GM12878 (cell line): ENCODE data around the gene KIRREL1. TPM values are rescaled to one million over a fixed set of nuclear protein-coding genes. Genes with fewer than 3 reads are reported as not detected.

Source experiments
- ATAC-seq: fragments of 200-7000 bp; cut with Tn5 transposase; 3 replicates; pipeline ENCODE4 v1.9.1; 2020; ENCODE audit warnings: mild to moderate bottlenecking, moderate library complexity
- BruUV-seq: library from RNA; stranded (reverse); fragments of 400-500 nt; replicated peaks from 2 replicates; lab custom pipeline; 2021; lab: Mats Ljungman, UMichigan
- CTCF ChIA-PET: fragments of 300-600 bp; sonication (Branson Sonifier 250); formaldehyde crosslinking; extraction: SDS; loops from one replicate; lab custom pipeline; 2021; ENCODE audit warnings: inconsistent platforms; lab: Yijun Ruan, JAX
- POLR2A ChIA-PET: fragments of 350-600 bp; formaldehyde crosslinking; extraction: SDS; loops from one replicate; lab custom pipeline; 2021; ENCODE audit warnings: inconsistent platforms; lab: Charles Lee
- RAD21 ChIA-PET: fragments of 300-600 bp; sonication (Branson Sonifier 250); formaldehyde crosslinking; loops from one replicate; lab custom pipeline; 2023; ENCODE audit warnings: antibody characterized with exemption; ENCODE audit not compliant: unreplicated experiment; lab: Charles Lee
- SMC1A ChIA-PET: fragments of 300-600 bp; sonication (Branson Sonifier 250); formaldehyde crosslinking; loops from one replicate; lab custom pipeline; 2023; ENCODE audit not compliant: unreplicated experiment, uncharacterized antibody; lab: Charles Lee
- DNase-seq: peaks from one replicate; pipeline ENCODE4 v3.0.0-alpha.2; 2011; ENCODE audit warnings: low read depth, low spot score
- FAIRE-seq: peaks from 3 replicates; lab custom pipeline; 2011; peaks lifted over from hg19 to GRCh38; lab: Jason Lieb, UNC
- H2AFZ ChIP-seq: 2 replicates; pipeline ENCODE4 v1.6.0; 2011; ENCODE audit warnings: low read depth, low read length, control low read depth; ENCODE audit not compliant: control insufficient read depth
- H3K27ac ChIP-seq: 2 replicates; pipeline ENCODE4 v1.5.1; 2011; ENCODE audit warnings: control low read depth; ENCODE audit not compliant: control insufficient read depth, insufficient read depth
- H3K27me3 ChIP-seq, 2 experiments: replicated peaks in 1 of 2; 2 replicates each; pipeline versions ENCODE4 v1.6.0 to v1.6.1; 2011; ENCODE audit warnings: low read length in 1 of 2; ENCODE audit not compliant: control insufficient read depth in 2 of 2, insufficient read depth in 2 of 2
- H3K36me3 ChIP-seq, 2 experiments: 2 replicates each; pipeline ENCODE4 v1.5.1; 2011; ENCODE audit warnings: low read length in 1 of 2; ENCODE audit not compliant: control insufficient read depth in 2 of 2, insufficient read depth in 2 of 2
- H3K4me1 ChIP-seq: 2 replicates; pipeline ENCODE4 v1.6.1; 2011; ENCODE audit warnings: mild to moderate bottlenecking, low read length, moderate library complexity, mixed read lengths; ENCODE audit not compliant: control insufficient read depth, insufficient read depth
- H3K4me2 ChIP-seq: 2 replicates; pipeline ENCODE4 v1.6.0; 2011; ENCODE audit warnings: control low read depth; ENCODE audit not compliant: control insufficient read depth, insufficient read depth
- H3K4me3 ChIP-seq: fragments of 200-600 bp; sonication (generic); 2 replicates; pipeline ENCODE4 v1.5.1; 2016
- H3K79me2 ChIP-seq: 2 replicates; pipeline ENCODE4 v1.6.0; 2011; ENCODE audit warnings: low read length; ENCODE audit not compliant: control insufficient read depth, insufficient read depth
- H3K9ac ChIP-seq: 2 replicates; pipeline ENCODE4 v1.8.0; 2011; ENCODE audit warnings: low read length, control low read depth, mixed read lengths; ENCODE audit not compliant: control insufficient read depth, insufficient read depth
- H3K9me3 ChIP-seq: replicated peaks from 3 replicates; pipeline ENCODE4 v1.5.1; 2011; ENCODE audit warnings: mild to moderate bottlenecking, low read length; ENCODE audit not compliant: control insufficient read depth, insufficient read depth
- H4K20me1 ChIP-seq: 2 replicates; pipeline ENCODE4 v1.6.0; 2011; ENCODE audit not compliant: control insufficient read depth, insufficient read depth
- BMI1 ChIP-seq: fragments of 450-650 bp; IDR thresholded peaks from 2 replicates; pipeline ENCODE4 v1.6.1; 2016; ENCODE audit warnings: mild to moderate bottlenecking, moderate library complexity, borderline replicate concordance
- CBX5 ChIP-seq: sonication (generic); IDR thresholded peaks from 2 replicates; pipeline ENCODE4 v1.6.1; 2016; ENCODE audit warnings: low read depth, moderate library complexity, mild to moderate bottlenecking, inconsistent platforms
- HSF1 ChIP-seq: fragments of 150-350 bp; IDR thresholded peaks from 2 replicates; pipeline ENCODE4 v1.6.1; 2014; ENCODE audit warnings: mild to moderate bottlenecking, low read depth, low read length
- SIX5 ChIP-seq: IDR thresholded peaks from 2 replicates; pipeline ENCODE4 v1.6.1; 2011; ENCODE audit warnings: mild to moderate bottlenecking, low read depth, low read length, moderate library complexity; ENCODE audit not compliant: severe bottlenecking
- SKIL ChIP-seq: fragments of 450-650 bp; IDR thresholded peaks from 2 replicates; pipeline ENCODE4 v1.6.1; 2017; ENCODE audit warnings: mild to moderate bottlenecking, low read depth, inconsistent platforms; ENCODE audit not compliant: poor library complexity, severe bottlenecking
- SREBF1 ChIP-seq: IDR thresholded peaks from 2 replicates; pipeline ENCODE4 v1.6.1; 2012; ENCODE audit warnings: mild to moderate bottlenecking, low read length
- STAT1 ChIP-seq: fragments of 450-650 bp; conservative IDR thresholded peaks from 2 replicates; pipeline ENCODE4 v1.6.1; 2014; ENCODE audit warnings: antibody characterized with exemption, mild to moderate bottlenecking
- ZNF622 ChIP-seq: fragments of 450-650 bp; IDR thresholded peaks from 2 replicates; pipeline ENCODE4 v1.6.1; 2017; ENCODE audit warnings: mild to moderate bottlenecking, inconsistent platforms
- WGBS: methylation state at CpG from one replicate; pipeline ENCODE4 v1.1.6; 2016; ENCODE audit warnings: low lambda C conversion rate; ENCODE audit not compliant: insufficient replicate concordance, insufficient coverage; ENCODE audit errors: missing lambda C conversion rate; 5-methylcytosine and 5-hydroxymethylcytosine counted together
- in situ Hi-C: fragments of 300-500 bp; cut with MboI; formaldehyde crosslinking; loops from 9 replicates; pipeline ENCODE4 v1.14.3; 2018; ENCODE audit warnings: mixed read lengths
- intact Hi-C: fragments of 100-400 bp; cut with micrococcal nuclease; formaldehyde crosslinking; loops from one replicate; pipeline ENCODE4 v1.14.2; 2022; ENCODE audit not compliant: unreplicated experiment
- polyA plus RNA-seq, 11 experiments: library from polyadenylated mRNA; depleted of rRNA in 4 of 11; unstranded in 6 of 11; stranded (reverse) in 5 of 11; fragments of >200 nt; fragmentation: Nextera tagmentation in 4 of 11; fragmentation: Illumina TruSeq in 1 of 11; extraction: Ambion mirVana in 4 of 11; extraction: Trizol in 1 of 11; gene quantifications; 1 replicate in 1 of 11; 2 replicates in 10 of 11; pipeline versions ENCODE4 v1.2.1 to v1.2.3, GENCODE V29; 2011 to 2016; ENCODE audit warnings: inconsistent platforms in 2 of 11, missing spikeins in 2 of 11, low read depth in 1 of 11
- total RNA-seq, 4 experiments: library from RNA; depleted of rRNA in 3 of 4; stranded (reverse); fragments of >200 nt in 3 of 4; fragmentation: Illumina TruSeq in 1 of 4; extraction: Trizol in 1 of 4; gene quantifications; 2 replicates each; pipeline versions ENCODE4 v1.2.1 to v1.2.3, GENCODE V29; 2013 to 2021

The KIRREL1 gene
- total and polyA plus RNA-seq, 10 of the 15 experiments (the other 5 are each of a cell fraction or from before 2014, with no cell fraction given) = 0.15 TPM; not detected in 9

- no peak overlapping the region for H3K4me3 ChIP-seq
These were observed 21.4 kb downstream of the KIRREL1 start for GRCh38 chr1:158014731-158015320.

More at GRCh38 chr1:158014731-158015320, 21.4 kb downstream of the KIRREL1 start:
- H3K27me3 ChIP-seq = peaks cover 3 to 4% of the 10 kb centered on the region in 2 experiments; a peak in 3 of 4 replicates
- H3K79me2 ChIP-seq = no peaks in the 10 kb centered on the region
- ATAC-seq (no peak), FAIRE-seq (no peak), DNase-seq (no peak)
- H3K9ac ChIP-seq = no peak overlapping the region
- CTCF ChIA-PET = no interaction called here
- intact Hi-C loops (no loop called here), in situ Hi-C loops (no loop called here)
- no peaks in the 10 kb centered on the region for H3K4me1 ChIP-seq
- no peaks in the 10 kb centered on the region for H3K9me3 ChIP-seq
- RAD21 ChIA-PET = no interaction called here
- no peak overlapping the region for H2AFZ ChIP-seq
- SMC1A ChIA-PET = no interaction called here
- WGBS = 18% methylated on average over 5 of the region's 6 CpGs
- POLR2A ChIA-PET = no interaction called here
- no peaks in the 10 kb centered on the region for H3K36me3 ChIP-seq
- no peak overlapping the region for H3K27ac ChIP-seq
- no TSS peak for BruUV-seq
- no peaks in the 10 kb centered on the region for H4K20me1 ChIP-seq
- H3K4me2 ChIP-seq = no peak overlapping the region
- TF ChIP-seq HSF1 (no peak), CBX5 (no peak), STAT1 (no peak), ZNF622 (no peak), SIX5 (no peak), BMI1 (no peak), SREBF1 (no peak), SKIL (no peak)
